HCEC 1CT (cell line): ENCODE results near the gene RNF224.

Experiments used
- DNase-seq: peaks from one replicate; pipeline ENCODE4 v3.0.0-alpha.2; 2017

The RNF224 gene

DNA sequence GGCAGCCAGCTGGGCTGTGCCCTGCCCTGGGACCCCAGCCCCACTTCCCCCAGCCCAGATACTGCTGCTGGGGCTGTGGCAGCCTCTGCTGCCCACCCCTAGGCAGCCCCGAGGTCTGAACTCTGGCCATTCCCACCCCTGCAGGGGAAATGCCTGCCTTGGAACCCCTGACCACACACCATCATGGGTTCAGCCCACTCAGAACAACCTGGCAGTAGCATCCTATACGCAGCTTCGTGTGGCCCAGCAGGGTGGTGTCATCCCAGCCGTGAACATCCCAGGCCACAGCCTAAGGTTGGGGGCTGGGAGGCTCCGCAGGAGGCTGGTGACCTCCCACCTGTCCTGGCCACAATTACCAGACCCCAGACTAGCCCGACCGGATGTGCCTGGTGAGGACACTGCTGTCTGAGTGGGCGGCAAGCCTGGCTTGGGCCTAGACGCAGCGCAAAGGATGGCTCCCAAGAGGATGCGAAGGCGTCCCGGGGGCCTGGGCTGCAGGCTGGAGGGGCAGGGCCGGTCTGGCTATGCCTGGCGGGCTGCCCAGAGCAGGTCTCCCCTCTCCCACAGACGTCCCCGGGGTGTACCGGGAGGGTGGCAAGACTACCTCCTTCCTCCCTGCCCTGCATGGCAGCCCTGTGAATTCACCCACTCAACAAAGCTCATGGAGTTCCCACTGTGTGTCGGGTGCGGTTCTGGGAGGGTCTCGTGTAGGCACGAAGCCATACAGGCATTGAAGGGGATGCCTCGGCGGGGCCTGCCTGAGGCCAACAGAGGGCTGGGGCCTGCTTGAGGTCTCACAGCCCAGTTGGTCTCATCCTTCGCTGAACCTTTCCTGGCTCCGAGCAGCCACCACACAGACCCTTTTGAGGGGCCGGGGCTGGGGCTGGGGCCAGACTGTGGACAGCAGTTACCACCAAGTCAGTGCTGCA is 1.9 kb downstream of the RNF224 start:
- DNase-seq: no peak

DNA sequence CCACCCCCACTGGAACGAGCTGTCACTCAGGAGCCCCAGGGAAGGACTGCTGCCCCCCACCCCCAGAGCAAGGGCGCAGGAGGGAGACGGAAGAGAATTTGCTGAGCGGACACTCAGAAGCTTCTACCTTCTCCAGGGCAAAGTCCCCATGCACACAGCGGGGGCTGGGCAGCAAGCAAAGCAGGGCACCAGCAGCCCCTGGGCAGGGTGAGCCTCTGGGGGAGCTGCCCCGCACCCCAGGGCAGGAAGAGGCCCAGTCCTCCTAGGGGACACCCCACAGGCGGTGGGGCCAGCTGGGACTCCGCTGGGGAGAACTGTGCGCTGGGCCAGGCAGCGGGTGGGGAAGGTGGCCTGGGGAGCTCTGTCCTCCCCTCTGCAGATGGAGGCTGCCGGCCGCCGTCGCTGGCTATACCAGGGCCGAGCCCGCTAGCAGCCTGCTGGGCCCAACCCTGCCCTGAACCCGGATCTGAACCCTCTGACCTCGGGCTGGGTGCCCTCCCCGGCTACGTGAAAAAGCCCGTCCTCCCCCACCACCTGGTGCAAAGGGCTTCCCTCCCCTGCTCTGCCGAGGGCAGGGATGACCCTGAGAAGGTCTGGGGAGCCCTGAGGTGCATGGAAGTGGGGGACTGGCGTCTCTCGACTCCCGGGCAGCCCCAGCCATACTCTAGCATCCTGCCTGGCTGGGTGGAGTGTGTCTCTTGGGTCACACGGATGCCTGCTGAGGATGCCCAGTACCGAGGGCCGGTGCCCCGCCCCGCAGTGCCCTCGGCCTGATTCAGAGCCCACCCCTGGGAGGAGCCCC is 2.8 kb downstream of the RNF224 start:
- no peak for DNase-seq

- no peak for DNase-seq
These were observed 3.5 kb downstream of the RNF224 start, which contains the start of gene SLC34A3 for GRCh38 chr9:137230705-137231371. Gene SLC34A3, plus strand, starts transcription at chr9:137230901. Its CDS starts 802 bp downstream, at chr9:137231703.

DNA sequence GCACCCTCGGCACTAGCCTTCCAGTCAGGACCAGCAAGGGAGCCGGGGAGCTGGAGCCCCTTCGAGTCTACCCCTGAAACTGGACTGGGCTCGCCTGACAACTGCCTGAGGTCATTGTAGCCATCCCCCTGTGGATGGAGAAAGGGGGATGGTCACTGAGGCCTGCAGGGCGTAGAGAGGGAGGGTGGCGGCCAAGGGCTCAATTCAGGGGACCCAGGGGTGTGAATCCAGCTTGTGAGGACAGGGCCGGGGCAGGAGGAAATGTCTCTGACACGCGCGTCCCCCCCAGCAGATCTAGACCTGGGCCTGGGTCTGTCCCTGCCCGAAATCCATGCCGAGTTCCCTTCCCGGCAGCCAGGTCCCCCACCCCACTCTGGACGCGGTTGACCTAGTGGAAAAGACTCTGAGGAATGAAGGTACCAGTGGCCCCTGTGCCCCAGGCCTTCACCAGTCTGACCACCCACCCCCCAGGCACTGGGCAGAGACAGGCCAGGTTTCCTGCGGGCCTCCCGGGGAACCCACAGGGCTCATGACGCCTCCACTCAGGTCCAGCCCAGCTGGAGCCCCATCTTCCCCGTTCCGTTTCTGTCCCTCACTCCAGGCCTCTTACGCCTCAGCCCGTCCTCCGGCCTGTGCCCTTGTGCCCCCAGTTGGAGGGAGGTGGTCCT is 4.2 kb downstream of the RNF224 start:
- DNase-seq: no peak

DNA sequence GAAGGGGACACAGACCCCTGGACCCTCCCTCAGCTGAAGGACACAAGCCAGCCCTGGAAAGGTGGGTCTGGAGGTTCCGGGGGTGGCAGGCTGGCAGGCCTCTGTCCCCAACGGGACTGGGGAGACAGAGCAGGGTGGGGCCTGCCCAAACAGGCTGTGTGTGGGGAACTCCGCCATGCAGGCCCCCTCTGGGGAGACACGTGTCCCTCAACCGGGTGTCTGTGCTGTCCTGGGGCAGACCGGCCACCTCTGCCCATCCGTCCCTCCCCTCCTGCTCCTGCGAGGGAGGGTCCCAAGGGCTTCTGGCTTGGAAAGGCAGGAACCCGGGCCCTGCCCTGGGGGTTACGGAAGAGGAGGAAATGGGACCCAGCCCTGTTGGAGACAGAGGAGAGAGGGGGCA is 4.8 kb downstream of the RNF224 start:
- DNase-seq: no peak

DNA sequence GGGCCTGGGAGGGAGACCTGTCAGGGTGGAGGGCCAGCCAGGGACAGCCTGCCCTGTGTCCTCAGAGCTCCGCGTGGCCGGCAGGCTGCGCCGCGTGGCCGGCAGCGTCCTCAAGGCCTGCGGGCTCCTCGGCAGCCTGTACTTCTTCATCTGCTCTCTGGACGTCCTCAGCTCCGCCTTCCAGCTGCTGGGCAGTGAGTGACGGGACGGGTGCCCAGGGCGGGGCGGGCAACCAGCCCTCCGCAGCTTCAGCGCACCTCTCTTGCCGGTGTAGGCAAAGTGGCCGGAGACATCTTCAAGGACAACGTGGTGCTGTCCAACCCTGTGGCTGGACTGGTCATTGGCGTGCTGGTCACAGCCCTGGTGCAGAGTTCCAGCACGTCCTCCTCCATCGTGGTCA is 5.2 kb downstream of the RNF224 start:
- DNase-seq: no peak

DNA sequence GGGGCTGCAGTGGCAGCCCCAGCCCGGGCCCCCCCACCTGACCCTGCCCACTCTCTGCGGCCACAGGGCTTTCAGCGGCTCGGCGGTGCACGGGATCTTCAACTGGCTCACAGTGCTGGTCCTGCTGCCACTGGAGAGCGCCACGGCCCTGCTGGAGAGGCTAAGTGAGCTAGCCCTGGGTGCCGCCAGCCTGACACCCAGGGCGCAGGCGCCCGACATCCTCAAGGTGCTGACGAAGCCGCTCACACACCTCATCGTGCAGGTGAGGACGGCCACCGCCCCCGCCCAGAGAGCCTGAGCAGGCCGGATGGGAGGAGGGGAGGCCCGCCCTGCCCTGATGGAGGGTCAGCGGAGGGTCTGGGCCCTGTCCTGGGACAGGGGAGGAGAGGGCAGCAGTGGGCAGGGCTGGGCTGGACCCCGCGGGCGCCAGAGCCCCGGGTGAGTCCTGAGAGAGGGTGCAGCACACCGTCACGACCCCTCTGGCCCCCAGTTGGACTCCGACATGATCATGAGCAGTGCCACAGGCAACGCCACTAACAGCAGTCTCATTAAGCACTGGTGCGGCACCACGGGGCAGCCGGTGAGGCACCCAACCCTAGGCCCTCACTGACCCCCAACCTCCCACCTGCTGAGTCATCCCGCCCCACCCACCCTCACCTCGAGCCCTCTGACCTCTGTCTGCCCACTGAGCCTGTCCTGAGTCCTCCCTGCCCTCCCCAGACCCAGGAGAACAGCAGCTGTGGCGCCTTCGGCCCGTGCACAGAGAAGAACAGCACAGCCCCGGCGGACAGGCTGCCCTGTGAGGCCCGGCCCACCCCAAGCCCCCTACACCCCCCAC is 6.1 kb downstream of the RNF224 start:
- DNase-seq: no peak

GRCh38 chr9:137234055-137234697 is 6.9 kb downstream of the RNF224 start:
- no peak for DNase-seq

DNA sequence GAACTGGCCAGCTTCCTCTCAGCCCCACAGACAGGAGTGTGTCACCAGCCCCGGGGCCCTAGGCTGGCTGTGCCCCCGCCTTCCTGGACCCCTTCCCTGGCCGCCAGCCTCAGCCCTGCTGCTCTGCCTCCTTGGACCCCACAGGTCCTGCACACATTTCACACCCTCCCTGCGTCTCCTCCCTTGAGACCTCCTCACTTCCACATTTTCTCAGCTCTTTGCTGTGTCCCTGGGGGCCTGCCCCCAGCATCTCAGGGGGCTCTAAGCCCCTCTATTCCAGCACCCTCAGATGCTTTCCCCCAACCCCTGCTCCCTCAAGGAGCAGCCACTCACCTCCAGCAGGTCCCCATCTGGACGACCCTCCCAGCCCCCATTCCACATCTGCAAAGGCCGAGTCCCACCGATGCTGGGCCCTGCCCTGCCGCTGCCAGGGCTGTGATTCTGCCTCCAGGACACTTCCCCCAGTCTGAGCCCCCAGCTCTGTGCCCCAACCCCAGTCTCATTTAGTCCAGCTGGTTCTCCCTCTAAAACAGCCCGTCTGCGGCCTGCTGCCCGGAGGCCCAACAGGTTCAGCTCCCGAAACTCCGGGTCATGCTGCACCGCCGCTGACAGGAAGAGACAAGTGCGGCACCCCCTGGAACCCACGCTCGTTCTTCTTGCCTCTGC is 7.6 kb downstream of the RNF224 start:
- DNase-seq: no peak

DNA sequence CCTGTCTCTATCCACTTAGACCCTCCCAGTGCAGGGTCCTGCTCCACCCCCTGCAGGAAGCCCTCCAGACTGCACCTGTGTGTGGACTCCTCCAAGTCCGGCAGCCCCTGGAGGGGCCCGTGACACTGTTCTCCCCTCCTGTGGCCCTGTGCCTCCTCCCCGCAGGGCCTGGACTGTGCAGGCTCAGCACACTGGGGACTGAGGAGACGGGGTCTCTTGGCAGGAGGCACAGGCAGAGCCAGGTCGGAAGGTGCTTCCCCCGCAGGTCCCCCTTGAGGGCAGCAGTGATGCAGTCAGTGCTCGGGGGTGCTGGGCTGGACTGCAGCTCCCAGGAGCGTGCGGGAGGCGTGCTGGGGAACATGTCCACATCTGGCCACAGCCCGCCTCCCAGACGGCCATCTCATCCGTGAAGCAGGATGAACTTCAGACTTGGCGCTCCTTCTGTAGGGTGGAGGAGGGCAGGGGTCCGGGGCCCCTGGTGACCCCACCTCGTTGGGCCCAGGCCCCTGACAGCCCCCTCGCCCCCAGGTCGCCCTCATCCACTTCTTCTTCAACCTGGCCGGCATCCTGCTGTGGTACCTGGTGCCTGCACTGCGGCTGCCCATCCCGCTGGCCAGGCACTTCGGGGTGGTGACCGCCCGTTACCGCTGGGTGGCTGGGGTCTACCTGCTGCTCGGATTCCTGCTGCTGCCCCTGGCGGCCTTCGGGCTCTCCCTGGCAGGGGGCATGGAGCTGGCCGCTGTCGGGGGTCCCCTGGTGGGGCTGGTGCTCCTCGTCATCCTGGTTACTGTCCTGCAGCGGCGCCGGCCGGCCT is 8.3 kb downstream of the RNF224 start:
- no peak for DNase-seq

DNA sequence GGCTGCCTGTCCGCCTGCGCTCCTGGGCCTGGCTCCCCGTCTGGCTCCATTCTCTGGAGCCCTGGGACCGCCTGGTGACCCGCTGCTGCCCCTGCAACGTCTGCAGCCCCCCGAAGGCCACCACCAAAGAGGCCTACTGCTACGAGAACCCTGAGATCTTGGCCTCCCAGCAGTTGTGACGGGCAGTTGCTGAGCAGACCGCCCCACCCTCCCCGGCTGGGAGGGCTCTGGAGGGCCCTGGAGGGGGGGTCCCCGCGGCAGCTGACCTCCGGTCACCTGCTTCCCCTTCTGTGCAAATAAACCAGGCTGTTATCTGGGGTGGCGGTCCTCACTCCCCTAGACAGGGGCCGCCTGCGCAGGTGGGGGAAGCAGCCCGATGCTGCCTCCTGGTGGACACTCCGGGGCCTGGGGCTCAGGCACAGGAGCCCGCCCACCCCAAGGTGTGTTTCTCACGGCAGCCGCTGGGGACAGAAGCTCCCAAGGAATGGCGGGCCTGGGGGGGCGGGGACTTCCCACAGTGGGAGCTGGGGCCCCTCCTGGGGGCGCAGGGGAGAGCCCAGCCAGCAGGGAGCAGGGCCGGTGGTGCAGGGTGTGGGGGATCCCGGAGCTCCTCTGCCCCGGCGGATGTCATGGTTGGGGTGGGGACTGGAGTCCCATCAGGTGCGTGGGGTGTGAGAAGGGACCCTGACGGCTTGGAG is 9.1 kb downstream of the RNF224 start:
- DNase-seq: peak; percentile 60

DNA sequence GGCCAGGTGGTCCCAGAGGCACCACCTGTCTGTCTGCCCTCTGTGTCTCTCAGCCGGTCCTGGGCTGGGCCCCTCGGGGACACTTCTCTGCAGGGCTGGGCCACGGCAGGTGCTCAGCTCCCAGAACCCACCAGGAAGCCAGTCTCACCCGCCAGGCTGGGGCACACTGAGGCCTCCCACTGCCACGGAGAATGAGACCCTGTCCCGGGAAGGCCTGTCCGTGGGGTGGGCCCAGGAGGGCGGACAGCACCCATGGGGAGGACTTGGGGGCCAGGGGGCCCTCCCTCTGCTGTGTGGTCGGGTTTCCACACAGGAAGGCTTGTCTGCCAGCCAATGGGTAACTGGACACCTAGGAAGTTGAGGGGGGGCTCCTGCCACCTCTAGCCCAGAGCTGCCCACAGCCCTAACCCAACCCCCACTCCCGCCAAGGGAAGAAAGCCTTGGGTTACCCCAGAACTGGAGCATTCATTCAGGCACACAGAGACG is 9.7 kb downstream of the RNF224 start:
- no peak for DNase-seq

GRCh38 chr9:137237759-137238726 is 10.7 kb downstream of the RNF224 start:
- no peak for DNase-seq

GRCh38 chr9:137239541-137240200 is 12.4 kb downstream of the RNF224 start:
- DNase-seq: peak; percentile 7

GRCh38 chr9:137240318-137240840 is 13.1 kb downstream of the RNF224 start:
- peak; percentile 51 for DNase-seq

GRCh38 chr9:137240841-137241489 is 13.7 kb downstream of the RNF224 start, which contains the start of gene TUBB4B:
Gene TUBB4B, plus strand, starts transcription at chr9:137241287. Its CDS starts 74 bp downstream, at chr9:137241361.
- peak; percentile 100 for DNase-seq
